Dendritic cell treated with granulocyte-macrophage colony-stimulating factor and Interleukin-4, amounts not matched to agents 40 ng/mL and 50 ng/mL, for 4 days (primary cell): Measurements from ENCODE around the gene FNDC8.
"Not testable (repeated sequence)": the region's sequence is repeated elsewhere in the genome, so short reads cannot be mapped to it uniquely, and the experiment has no call there.

Experiments
- H3K27ac Mint-ChIP-seq: one replicate; pipeline ENCODE4 v1.8.0; 2022; ENCODE audit warnings: mild to moderate bottlenecking, mixed read lengths
- H3K27me3 Mint-ChIP-seq: one replicate; pipeline ENCODE4 v1.8.0; 2022; ENCODE audit warnings: mild to moderate bottlenecking, mixed read lengths
- H3K36me3 Mint-ChIP-seq: one replicate; pipeline ENCODE4 v1.8.0; 2022; ENCODE audit warnings: low read depth, mixed read lengths
- H3K4me1 Mint-ChIP-seq: one replicate; pipeline ENCODE4 v1.8.0; 2022; ENCODE audit warnings: low read depth, mixed read lengths
- H3K4me3 Mint-ChIP-seq: one replicate; pipeline ENCODE4 v1.8.0; 2022; ENCODE audit warnings: mild to moderate bottlenecking, moderate library complexity, mixed read lengths
- H3K9me3 Mint-ChIP-seq: one replicate; pipeline ENCODE4 v1.8.0; 2022; ENCODE audit warnings: mixed read lengths
- intact Hi-C: fragments of 100-400 bp; cut with micrococcal nuclease; formaldehyde crosslinking; loops from one replicate; pipeline ENCODE4 v1.15.0; 2022

Gene FNDC8

DNA sequence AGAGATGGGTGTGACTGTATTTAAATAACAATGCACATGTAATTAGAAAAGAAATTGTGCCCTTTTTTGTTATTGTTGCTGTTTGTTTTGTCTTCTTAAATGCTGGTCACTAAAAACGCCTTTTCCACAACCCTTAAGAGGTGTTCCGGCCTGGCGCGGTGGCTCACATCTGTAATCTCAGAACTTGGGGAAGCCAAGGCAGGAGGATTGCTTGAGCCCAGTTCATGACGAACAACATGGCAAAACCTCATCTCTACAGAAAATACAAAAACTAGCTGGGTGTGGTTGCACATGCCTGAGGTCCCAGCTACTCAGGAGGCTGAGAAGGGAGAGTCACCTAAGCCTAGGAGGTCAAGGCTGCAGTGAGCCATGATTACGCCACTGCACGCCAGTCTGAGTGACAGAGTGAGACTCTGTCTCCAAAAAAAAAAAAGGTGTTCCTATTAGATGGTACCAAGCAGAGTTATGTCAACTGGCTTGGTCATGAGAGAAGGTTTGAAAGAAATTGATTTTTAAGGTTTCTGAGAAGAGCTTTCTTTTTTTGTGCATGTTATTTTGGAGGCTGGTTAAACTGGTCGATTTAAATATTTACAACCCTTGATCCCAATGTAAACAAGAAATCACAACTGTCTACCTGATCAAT, 34.4 kb upstream of the FNDC8 start:
- Mint-ChIP-seq H3K9me3 (no peaks in the 10 kb centered on the region), H3K27ac (peak overlapping the region; percentile 95), H3K4me1 (peaks cover 43% of the 10 kb centered on the region), H3K36me3 (peaks cover 16% of the 10 kb centered on the region), H3K27me3 (no peaks in the 10 kb centered on the region), H3K4me3 (peak overlapping the region; percentile 86)
- intact Hi-C loops, result loop anchor here (5.0 kb wide), 1 partner anchor 35 kb away; no protein-coding TSS in a partner anchor

DNA sequence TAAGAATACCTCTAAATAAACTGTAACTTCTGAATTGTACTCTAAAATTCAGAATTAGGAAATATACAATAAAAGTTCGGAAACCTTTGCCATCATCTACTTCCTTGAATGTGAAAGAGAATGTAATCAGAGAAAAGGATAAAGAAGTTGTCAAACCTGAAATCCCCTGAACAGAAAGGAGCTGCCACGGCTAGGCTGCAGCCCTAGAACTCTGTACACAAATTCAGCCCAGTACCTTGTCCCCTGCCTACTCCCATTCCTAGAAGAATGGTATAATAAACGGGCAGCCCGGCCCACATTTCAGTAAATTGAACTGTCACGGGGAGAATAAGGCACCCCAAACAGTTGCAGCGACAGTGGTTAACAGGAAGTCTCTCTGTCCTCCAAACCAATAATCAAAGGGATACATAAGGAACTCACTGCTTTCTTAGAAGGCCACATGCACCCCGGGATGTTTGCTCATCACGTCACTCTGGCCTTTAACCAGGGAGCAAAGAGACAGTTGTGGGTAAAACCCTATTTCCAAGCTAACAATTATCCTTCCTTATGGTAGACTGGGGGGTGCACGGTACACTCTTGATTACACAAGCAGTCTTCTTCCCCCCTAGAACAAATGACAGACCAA, 33.6 kb upstream of the FNDC8 start:
- H3K27ac Mint-ChIP-seq, result peak overlapping the region; percentile 95
- no peaks in the 10 kb centered on the region for H3K9me3 Mint-ChIP-seq
- no peaks in the 10 kb centered on the region for H3K27me3 Mint-ChIP-seq
- H3K4me1 Mint-ChIP-seq, result peaks cover 35% of the 10 kb centered on the region
- peaks cover 16% of the 10 kb centered on the region for H3K36me3 Mint-ChIP-seq
- intact Hi-C loops, result loop anchor here (1.0 to 5.0 kb wide), 2 partner anchors 25 to 36 kb away; partner anchors contain the start of gene RFFL
- H3K4me3 Mint-ChIP-seq, result peak overlapping the region; percentile 86

DNA sequence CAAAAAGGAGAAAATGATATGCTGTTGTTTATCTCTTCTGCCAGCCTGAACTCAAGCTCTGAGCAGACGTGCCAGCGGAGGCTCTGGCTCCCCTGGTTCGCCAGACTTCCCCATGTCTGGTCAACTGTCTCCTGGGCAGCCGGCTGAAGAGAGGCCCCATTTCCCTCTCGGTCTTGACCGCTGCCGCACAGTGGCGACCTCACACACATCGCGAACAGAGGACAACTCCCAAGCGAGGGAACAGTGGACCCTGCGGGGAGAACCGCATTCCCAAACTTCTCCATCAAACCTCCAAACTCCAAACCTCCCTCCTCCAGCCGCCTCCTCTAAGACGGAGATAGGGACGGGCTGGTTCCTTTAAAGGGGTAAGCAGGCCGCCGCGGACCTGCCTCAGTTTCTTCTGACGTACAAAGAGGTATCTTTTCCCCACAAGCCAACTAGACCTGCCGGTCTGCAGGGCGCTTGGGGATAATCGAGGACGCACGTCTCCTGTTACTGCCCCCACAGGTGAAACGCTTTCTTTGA, 33.0 kb upstream of the FNDC8 start:
- intact Hi-C loops, result loop anchor here (1.0 to 5.0 kb wide), 2 partner anchors 25 to 36 kb away; partner anchors contain the start of gene RFFL
- Mint-ChIP-seq H3K4me1 (peaks cover 35% of the 10 kb centered on the region), H3K4me3 (peak overlapping the region; percentile 86), H3K36me3 (peaks cover 15% of the 10 kb centered on the region), H3K9me3 (no peaks in the 10 kb centered on the region), H3K27me3 (no peaks in the 10 kb centered on the region), H3K27ac (peak overlapping the region; percentile 95)

DNA sequence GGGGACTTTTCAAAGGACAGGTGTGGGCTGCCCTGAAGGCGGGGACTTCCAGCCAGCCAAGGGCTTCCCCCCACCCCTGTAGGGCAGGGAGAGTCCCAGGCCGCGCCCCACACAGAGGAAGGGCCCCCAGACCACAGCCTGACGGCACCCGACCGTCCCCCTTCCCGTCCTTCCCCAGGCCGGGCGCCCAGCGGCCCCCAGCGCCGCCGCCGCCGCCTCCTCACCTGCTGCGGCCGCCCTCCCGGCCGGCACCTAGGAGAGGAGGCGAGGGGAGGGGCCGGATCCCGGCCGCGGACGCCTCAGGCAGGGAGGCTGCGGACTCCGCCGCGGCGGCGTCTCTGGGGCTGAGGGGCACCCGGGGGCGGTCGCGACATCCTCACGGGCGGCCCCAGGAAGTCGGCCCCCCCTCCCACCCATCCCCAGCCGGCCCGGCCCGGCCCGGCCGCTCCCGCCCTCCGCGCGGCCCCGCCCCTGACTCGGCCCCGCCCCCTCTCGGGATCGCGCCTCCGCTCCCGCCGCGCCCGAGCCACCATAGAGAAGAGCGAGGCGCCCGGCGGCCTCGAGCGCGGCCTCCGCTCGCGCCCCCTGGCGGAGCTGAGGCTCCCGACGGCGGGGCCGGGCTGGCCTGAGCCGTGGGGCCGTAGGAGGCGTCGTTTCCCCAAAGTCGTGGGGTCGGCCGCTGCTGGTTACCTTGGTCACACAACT, 32.4 kb upstream of the FNDC8 start:
- peak overlapping the region; percentile 86 for H3K4me3 Mint-ChIP-seq
- H3K36me3 Mint-ChIP-seq, result peaks cover 9% of the 10 kb centered on the region
- no peaks in the 10 kb centered on the region for H3K9me3 Mint-ChIP-seq
- H3K27ac Mint-ChIP-seq, result peak overlapping the region; percentile 95
- intact Hi-C loops, result loop anchor here (1.0 to 5.0 kb wide), 3 partner anchors 26 to 128 kb away; partner anchors contain the start of genes CCT6B, RFFL and ZNF830
- no peaks in the 10 kb centered on the region for H3K27me3 Mint-ChIP-seq
- peaks cover 35% of the 10 kb centered on the region for H3K4me1 Mint-ChIP-seq

DNA sequence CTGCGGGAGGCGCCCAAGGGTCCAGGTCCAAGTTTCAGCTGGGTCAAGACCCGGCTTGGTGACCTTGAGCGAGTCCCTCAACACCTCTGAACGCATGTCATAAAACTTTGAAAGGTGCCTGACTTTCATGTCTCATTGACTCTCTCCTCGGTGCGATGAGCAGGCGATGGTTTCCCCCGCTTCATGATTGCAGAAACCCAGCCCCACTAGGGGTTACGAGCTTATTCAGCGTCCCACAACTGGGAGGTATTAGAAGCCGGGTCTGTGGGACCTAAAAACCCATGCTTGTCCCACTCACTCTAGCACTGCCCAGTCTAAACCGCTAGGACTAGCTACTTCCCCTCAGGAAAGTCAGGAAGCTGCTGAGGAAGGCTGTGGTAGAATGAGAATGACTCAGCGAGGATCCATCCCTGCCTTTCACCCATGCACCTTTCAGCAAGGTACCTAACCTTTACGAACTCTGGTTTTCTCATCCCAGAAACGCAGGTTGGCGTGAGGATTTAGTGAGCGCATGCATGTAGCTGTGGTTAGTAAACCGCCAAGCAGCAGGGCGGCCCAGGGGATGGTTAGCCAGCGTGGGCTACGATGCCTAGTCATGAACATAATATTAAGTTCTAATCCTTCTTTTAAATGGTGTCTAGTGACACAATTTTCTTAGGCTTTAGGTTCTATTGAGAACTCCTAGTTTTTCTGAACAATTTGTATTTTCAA, 31.7 kb upstream of the FNDC8 start:
- peaks cover 8% of the 10 kb centered on the region for H3K36me3 Mint-ChIP-seq
- peaks cover 37% of the 10 kb centered on the region for H3K4me1 Mint-ChIP-seq
- H3K27me3 Mint-ChIP-seq, result no peaks in the 10 kb centered on the region
- H3K27ac Mint-ChIP-seq, result peak overlapping the region; percentile 90
- peak overlapping the region; percentile 86 for H3K4me3 Mint-ChIP-seq
- H3K9me3 Mint-ChIP-seq, result no peaks in the 10 kb centered on the region
- intact Hi-C loops, result loop anchor here (1.0 to 5.0 kb wide), 2 partner anchors 37 to 128 kb away; partner anchors contain the start of genes CCT6B and ZNF830

GRCh38 chr17:35090707-35091106, 30.7 kb upstream of the FNDC8 start:
- H3K27me3 Mint-ChIP-seq, H3K36me3 Mint-ChIP-seq, H3K4me3 Mint-ChIP-seq, intact Hi-C loops, H3K9me3 Mint-ChIP-seq: not testable (repeated sequence)
- Mint-ChIP-seq H3K27ac (peak overlapping the region; percentile 8), H3K4me1 (peaks cover 38% of the 10 kb centered on the region)

DNA sequence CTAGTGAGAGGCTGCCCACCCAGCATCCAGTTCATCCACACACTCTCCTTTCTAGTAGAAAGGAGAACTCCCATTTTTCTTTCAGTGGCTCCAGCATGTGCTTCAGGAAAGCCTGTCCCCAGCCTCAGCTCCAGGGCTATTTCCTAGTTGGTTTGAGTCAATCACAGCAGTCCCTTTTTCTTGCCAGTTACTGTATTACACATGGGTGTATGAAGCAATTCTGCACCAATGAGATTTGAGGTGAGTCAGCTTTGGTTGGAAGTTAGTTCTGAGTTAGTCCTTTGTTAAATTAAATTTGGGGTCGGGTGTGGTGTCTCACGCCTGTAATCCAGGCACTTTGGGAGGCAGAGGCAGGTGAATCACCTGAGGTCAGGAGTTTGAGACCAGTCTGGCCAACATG, 26.5 kb upstream of the FNDC8 start:
- Mint-ChIP-seq H3K4me1 (peaks cover 11% of the 10 kb centered on the region), H3K9me3 (no peaks in the 10 kb centered on the region), H3K4me3 (no peak overlapping the region), H3K27ac (no peak overlapping the region), H3K27me3 (no peaks in the 10 kb centered on the region), H3K36me3 (peaks cover 18% of the 10 kb centered on the region)
- intact Hi-C loops, result no loop called here

- Mint-ChIP-seq H3K27ac (no peak overlapping the region), H3K4me3 (no peak overlapping the region), H3K9me3 (no peaks in the 10 kb centered on the region), H3K36me3 (peaks cover 27% of the 10 kb centered on the region), H3K27me3 (no peaks in the 10 kb centered on the region), H3K4me1 (peaks cover 10% of the 10 kb centered on the region)
- intact Hi-C loops, result no loop called here
Observed at GRCh38 chr17:35095741-35096140, 25.7 kb upstream of the FNDC8 start.

GRCh38 chr17:35097776-35098175, 23.6 kb upstream of the FNDC8 start:
- no peak overlapping the region for H3K4me3 Mint-ChIP-seq
- H3K36me3 Mint-ChIP-seq, result peaks cover 47% of the 10 kb centered on the region
- no peak overlapping the region for H3K27ac Mint-ChIP-seq
- intact Hi-C loops, result no loop called here
- H3K27me3 Mint-ChIP-seq, result no peaks in the 10 kb centered on the region
- H3K4me1 Mint-ChIP-seq, result peaks cover 12% of the 10 kb centered on the region
- no peaks in the 10 kb centered on the region for H3K9me3 Mint-ChIP-seq

GRCh38 chr17:35099908-35100307, 21.5 kb upstream of the FNDC8 start:
- Mint-ChIP-seq H3K4me1 (peaks cover 9% of the 10 kb centered on the region), H3K36me3 (peaks cover 67% of the 10 kb centered on the region)

GRCh38 chr17:35101036-35101435, 20.4 kb upstream of the FNDC8 start:
- Mint-ChIP-seq H3K36me3 (peaks cover 78% of the 10 kb centered on the region), H3K9me3 (no peaks in the 10 kb centered on the region), H3K27me3 (no peaks in the 10 kb centered on the region), H3K4me3 (no peak overlapping the region), H3K4me1 (peaks cover 6% of the 10 kb centered on the region), H3K27ac (no peak overlapping the region)
- intact Hi-C loops, result no loop called here

More at GRCh38 chr17:35099908-35100307, 21.5 kb upstream of the FNDC8 start:
- Mint-ChIP-seq H3K4me3 (no peak overlapping the region), H3K27me3 (no peaks in the 10 kb centered on the region), H3K27ac (no peak overlapping the region), H3K9me3 (no peaks in the 10 kb centered on the region)
- intact Hi-C loops, result no loop called here

- Mint-ChIP-seq H3K27me3 (no peaks in the 10 kb centered on the region), H3K9me3 (no peaks in the 10 kb centered on the region), H3K4me1 (peaks cover 6% of the 10 kb centered on the region), H3K36me3 (peaks cover 85% of the 10 kb centered on the region), H3K4me3 (no peak overlapping the region), H3K27ac (no peak overlapping the region)
- intact Hi-C loops, result no loop called here
Observed at GRCh38 chr17:35101725-35102124, 19.7 kb upstream of the FNDC8 start.

DNA sequence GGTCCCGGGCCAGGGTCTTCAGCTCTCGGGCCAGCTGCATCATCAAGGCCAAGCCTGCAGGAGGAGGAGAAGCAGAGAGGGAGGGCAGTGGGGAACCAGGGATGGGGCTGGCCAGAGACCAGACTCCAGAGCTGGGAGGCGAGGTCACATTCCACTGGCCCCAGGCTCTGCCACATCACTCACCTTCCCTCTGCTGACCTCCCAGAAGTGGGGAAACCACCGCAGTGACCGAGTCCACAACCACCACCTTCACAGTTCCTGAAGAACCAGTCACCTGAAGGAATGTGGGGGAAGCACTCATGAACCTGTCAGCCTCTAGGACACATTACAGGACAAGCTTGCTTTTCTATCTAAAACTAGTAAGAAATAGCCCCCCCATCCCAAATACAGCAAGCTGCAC, 18.1 kb upstream of the FNDC8 start:
- peaks cover 13% of the 10 kb centered on the region for H3K4me1 Mint-ChIP-seq
- H3K36me3 Mint-ChIP-seq, result peaks cover 83% of the 10 kb centered on the region
- H3K27ac Mint-ChIP-seq, result no peak overlapping the region
- no peaks in the 10 kb centered on the region for H3K27me3 Mint-ChIP-seq
- intact Hi-C loops, result no loop called here
- H3K4me3 Mint-ChIP-seq, result no peak overlapping the region
- H3K9me3 Mint-ChIP-seq, result no peaks in the 10 kb centered on the region
